Psoas muscle (tissue), 8 donors: ENCODE data around the gene PRICKLE3. TPM values are rescaled to one million over a fixed set of nuclear protein-coding genes. Genes with fewer than 3 reads are reported as not detected.

Experiments
- ATAC-seq, 4 donors: fragments of 200-7000 bp; cut with Tn5 transposase; one replicate each; pipeline ENCODE4 v1.9.1; 2020; ENCODE audit warnings: moderate library complexity in 3 of 4, mild to moderate bottlenecking in 2 of 4
- DNase-seq, 2 donors: peaks; one replicate each; pipeline ENCODE4 v3.0.0-alpha.2; 2020
- H3K27ac ChIP-seq: fragments of 200-600 bp; one replicate; pipeline ENCODE4 v1.8.0; 2022
- H3K27me3 ChIP-seq, 3 donors: fragments of 200-600 bp in 1 of 3; one replicate each; pipeline versions ENCODE4 v1.6.1 to v1.8.0; 2013 to 2022; ENCODE audit warnings: low read length in 2 of 3, mild to moderate bottlenecking in 2 of 3, moderate library complexity in 1 of 3; ENCODE audit not compliant: insufficient read depth in 3 of 3
- H3K36me3 ChIP-seq, 2 donors: fragments of 200-600 bp in 1 of 2; one replicate each; pipeline versions ENCODE4 v1.6.1 to v1.8.0; 2013 to 2022; ENCODE audit warnings: low read depth in 1 of 2, mild to moderate bottlenecking in 1 of 2, moderate library complexity in 1 of 2; ENCODE audit not compliant: insufficient read depth in 1 of 2
- H3K4me1 ChIP-seq: fragments of 200-600 bp; one replicate; pipeline ENCODE4 v1.8.0; 2022
- H3K4me3 ChIP-seq: fragments of 200-600 bp; one replicate; pipeline ENCODE4 v1.8.0; 2022; ENCODE audit warnings: mild to moderate bottlenecking
- H3K9me3 ChIP-seq: fragments of 200-600 bp; one replicate; pipeline ENCODE4 v1.8.0; 2022
- whole genome bisulfite sequencing, 3 donors: extraction: QIAGEN DNeasy Blood & Tissue Kit; methylation state at CpG; one replicate each; pipeline versions ENCODE4 v1.1.6 to v1.1.7; 2013; 5-methylcytosine and 5-hydroxymethylcytosine counted together
- intact Hi-C, 2 donors: fragments of 100-400 bp; cut with DNase I; formaldehyde crosslinking; loops; one replicate each; pipeline versions ENCODE4 v1.11.0 to v1.14.2; 2022
- polyA plus RNA-seq, 3 donors: library from polyadenylated mRNA; stranded (reverse); fragments of 200-250 nt; gene quantifications; one replicate each; pipeline ENCODE4 v1.2.3, GENCODE V29; 2013
- total RNA-seq, 4 donors: library from RNA; stranded (reverse); fragmentation: NEBNext Ultra II Directional in 2 of 4; extraction: Animal tissue kit (Norgen Biotek cat#: 25700) in 2 of 4; gene quantifications; one replicate each; pipeline versions ENCODE4 v1.2.1 to v1.2.4, GENCODE V29; 2021 to 2023
- TF ChIP-seq, protein P1 (sequence below): fragments of 200-600 bp; IDR thresholded peaks from one replicate; pipeline ENCODE4 v1.8.0; 2022; ENCODE audit warnings: antibody characterized with exemption
- donor health status: healthy with polysubstance abuse.
- donor health status: DM: no; HTN: no; CAD: no; lungs with moderate emphysema.
- donor health status: Bipolar disorder and iron deficiency.
- donor health status: healthy.
- donor health status: DM: yes; HTN: yes; CAD: no.
- donor health status: DM: no; HTN: no; CAD: no.
- donor health status: DM: no; HTN: no; CAD: no.
- donor health status: DM: yes; HTN: yes; CAD: no.

Gene PRICKLE3
- total and polyA plus RNA-seq, 7 donors: 7.5 to 23.6 (median 17.5) TPM

DNA sequence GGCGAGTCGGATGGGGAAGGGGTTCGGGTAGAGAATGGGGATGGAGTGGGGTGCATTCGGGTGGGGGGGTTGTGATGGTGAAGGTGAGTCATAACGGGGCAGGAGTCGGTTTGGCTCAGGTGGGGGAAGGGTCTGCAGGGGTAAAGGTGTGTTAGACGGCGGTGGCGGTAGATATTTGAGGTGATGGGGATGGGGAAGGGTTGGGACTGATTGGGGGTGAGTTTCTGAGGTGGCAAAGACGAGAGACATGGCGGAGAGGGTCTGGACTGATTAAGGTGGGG, 13.1 kb upstream of the PRICKLE3 start:
- Histone ChIP-seq H3K27me3 (peaks cover 0 to 7% (median 0%) of the 10 kb centered on the region in 3 donors), H3K4me1 (no peaks in the 10 kb centered on the region), H3K9me3 (no peaks in the 10 kb centered on the region), H3K4me3 (no peak overlapping the region), H3K36me3 (no peaks in the 10 kb centered on the region), H3K27ac (no peak overlapping the region)
- TF ChIP-seq, protein P1, sequence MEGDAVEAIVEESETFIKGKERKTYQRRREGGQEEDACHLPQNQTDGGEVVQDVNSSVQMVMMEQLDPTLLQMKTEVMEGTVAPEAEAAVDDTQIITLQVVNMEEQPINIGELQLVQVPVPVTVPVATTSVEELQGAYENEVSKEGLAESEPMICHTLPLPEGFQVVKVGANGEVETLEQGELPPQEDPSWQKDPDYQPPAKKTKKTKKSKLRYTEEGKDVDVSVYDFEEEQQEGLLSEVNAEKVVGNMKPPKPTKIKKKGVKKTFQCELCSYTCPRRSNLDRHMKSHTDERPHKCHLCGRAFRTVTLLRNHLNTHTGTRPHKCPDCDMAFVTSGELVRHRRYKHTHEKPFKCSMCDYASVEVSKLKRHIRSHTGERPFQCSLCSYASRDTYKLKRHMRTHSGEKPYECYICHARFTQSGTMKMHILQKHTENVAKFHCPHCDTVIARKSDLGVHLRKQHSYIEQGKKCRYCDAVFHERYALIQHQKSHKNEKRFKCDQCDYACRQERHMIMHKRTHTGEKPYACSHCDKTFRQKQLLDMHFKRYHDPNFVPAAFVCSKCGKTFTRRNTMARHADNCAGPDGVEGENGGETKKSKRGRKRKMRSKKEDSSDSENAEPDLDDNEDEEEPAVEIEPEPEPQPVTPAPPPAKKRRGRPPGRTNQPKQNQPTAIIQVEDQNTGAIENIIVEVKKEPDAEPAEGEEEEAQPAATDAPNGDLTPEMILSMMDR: no peak
- DNase-seq (no peak), ATAC-seq (no peak)
- 7 to 40% (median 11%) methylated on average over 5 to 11 of the region's 11 CpGs for WGBS, 3 donors
- intact Hi-C loops: no loop called here

- no peaks in the 10 kb centered on the region for H3K36me3 ChIP-seq
- H3K9me3 ChIP-seq: no peaks in the 10 kb centered on the region
- TF ChIP-seq, protein P1: no peak
- ATAC-seq (no peak), DNase-seq (no peak)
- no peaks in the 10 kb centered on the region for H3K4me1 ChIP-seq
- H3K4me3 ChIP-seq: no peak overlapping the region
- H3K27me3 ChIP-seq: peaks cover 0 to 7% (median 0%) of the 10 kb centered on the region in 3 donors
- WGBS, 3 donors: 10 to 36% (median 14%) methylated on average over 12 of the region's 12 CpGs
- intact Hi-C loops: no loop called here
- H3K27ac ChIP-seq: no peak overlapping the region
Observed at GRCh38 chrX:49198540-49199314, 12.6 kb upstream of the PRICKLE3 start.

- Histone ChIP-seq H3K4me1 (no peaks in the 10 kb centered on the region), H3K27me3 (peaks cover 0 to 7% (median 0%) of the 10 kb centered on the region in 3 donors), H3K9me3 (no peaks in the 10 kb centered on the region), H3K27ac (no peak overlapping the region), H3K36me3 (no peaks in the 10 kb centered on the region), H3K4me3 (no peak overlapping the region)
- DNase-seq: no peak
- intact Hi-C loops: no loop called here
- WGBS, 3 donors: 66 to 70% (median 69%) methylated on average over 10 to 13 of the region's 13 CpGs
- TF ChIP-seq, protein P1: no peak
- ATAC-seq: no peak
Observed at GRCh38 chrX:49197543-49198087, 11.4 kb upstream of the PRICKLE3 start.

- intact Hi-C loops: no loop called here
Observed at GRCh38 chrX:49193542-49193964, 7.4 kb upstream of the PRICKLE3 start.

More at GRCh38 chrX:49193542-49193964, 7.4 kb upstream of the PRICKLE3 start:
- H3K4me1 ChIP-seq: no peaks in the 10 kb centered on the region
- no peaks in the 10 kb centered on the region for H3K36me3 ChIP-seq
- H3K9me3 ChIP-seq: peaks cover 4% of the 10 kb centered on the region
- WGBS, 3 donors: 70 to 79% (median 75%) methylated on average over 1 to 2 of the region's 2 CpGs
- DNase-seq (no peak), ATAC-seq (no peak)
- peaks cover 0 to 7% (median 0%) of the 10 kb centered on the region in 3 donors for H3K27me3 ChIP-seq
- no peak overlapping the region for H3K27ac ChIP-seq
- TF ChIP-seq, protein P1: no peak
- no peak overlapping the region for H3K4me3 ChIP-seq
